Measurements from ENCODE around the gene PAQR7. TPM values are rescaled to one million over a fixed set of nuclear protein-coding genes. Genes with fewer than 3 reads are reported as not detected.

The PAQR7 gene
- total RNA-seq, 2 donors from 2014 or later, result 3.0 to 4.4 TPM

DNA sequence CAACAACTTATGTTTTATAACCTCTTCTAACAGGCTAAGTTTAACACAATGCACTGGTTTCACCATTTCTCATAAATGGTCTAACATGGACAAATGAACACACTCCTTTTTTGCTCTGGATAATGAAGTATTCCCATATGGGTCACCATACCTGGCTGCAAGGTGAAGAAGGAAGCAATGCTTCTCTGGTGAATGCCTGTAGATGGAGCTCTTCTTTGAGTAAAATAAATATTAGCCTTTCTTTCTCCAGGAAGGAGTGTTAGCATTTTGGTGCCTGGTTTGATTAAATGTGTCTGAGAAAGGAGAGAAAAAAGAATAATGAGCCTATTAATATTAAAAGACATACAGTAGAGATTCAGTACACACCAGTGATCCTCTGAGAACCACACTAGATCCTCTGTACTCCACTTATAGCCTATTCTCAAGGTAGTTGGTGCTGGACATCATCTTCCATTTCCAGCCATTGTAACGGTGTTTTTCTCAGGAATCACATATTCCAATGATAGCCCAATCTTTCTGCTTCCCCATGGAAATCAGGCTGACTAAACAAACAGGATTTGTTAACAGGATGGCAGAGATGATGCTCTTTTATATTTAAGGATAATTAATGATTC, 38.1 kb downstream of the PAQR7 start:
- Histone ChIP-seq H3K27ac (peak overlapping the region in 3 of 4 donors; percentile 13 to 52 (median 26)), H3K27me3 (no peaks in the 10 kb centered on the region), H3K4me3 (no peak overlapping the region), H3K36me3 (replicated peaks in 1 of 2; ENCODE audit: insufficient read depth in 1 of 2, low read depth in 2 of 2) (no peaks in the 10 kb centered on the region), H3K4me1 (peaks cover 14% of the 10 kb centered on the region), H3K9me3 (no peaks in the 10 kb centered on the region)
- peak in 1 of 4 donors; percentile 59 for DNase-seq
- intact Hi-C loops (cut with DNase I), result loop anchor here (10.0 kb wide), 1 partner anchor 167 kb away; no protein-coding TSS in a partner anchor
- WGBS, 2 donors, result 48 to 85% methylated on average over 1 of the region's 1 CpG
- peak; percentile 93 for ATAC-seq
- TF ChIP-seq, protein P1, sequence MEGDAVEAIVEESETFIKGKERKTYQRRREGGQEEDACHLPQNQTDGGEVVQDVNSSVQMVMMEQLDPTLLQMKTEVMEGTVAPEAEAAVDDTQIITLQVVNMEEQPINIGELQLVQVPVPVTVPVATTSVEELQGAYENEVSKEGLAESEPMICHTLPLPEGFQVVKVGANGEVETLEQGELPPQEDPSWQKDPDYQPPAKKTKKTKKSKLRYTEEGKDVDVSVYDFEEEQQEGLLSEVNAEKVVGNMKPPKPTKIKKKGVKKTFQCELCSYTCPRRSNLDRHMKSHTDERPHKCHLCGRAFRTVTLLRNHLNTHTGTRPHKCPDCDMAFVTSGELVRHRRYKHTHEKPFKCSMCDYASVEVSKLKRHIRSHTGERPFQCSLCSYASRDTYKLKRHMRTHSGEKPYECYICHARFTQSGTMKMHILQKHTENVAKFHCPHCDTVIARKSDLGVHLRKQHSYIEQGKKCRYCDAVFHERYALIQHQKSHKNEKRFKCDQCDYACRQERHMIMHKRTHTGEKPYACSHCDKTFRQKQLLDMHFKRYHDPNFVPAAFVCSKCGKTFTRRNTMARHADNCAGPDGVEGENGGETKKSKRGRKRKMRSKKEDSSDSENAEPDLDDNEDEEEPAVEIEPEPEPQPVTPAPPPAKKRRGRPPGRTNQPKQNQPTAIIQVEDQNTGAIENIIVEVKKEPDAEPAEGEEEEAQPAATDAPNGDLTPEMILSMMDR (IDR thresholded peaks at IDR 0.05), result peak; percentile 38 to 81 (median 73)
- no peak for TF ChIP-seq POLR2A (IDR thresholded peaks at IDR 0.05)

DNA sequence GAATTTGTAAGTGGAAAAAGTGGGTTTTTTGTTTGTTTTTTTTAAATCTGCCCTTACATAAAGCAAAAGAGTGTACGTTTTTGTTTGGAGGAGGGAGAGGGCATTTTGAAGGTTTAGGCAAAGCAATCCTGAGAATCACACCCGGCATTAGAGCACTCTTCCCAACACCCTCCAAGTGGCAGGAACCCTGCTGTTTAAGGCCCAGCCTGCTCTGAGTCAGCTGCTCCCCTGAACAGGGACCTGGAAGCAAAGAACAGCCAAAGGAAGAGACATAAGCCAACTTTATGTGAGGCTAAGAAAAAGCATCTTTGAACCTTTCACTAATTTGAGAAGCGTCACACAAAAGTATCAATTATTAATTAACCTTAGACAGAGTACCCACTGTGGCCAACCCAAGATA, 38.8 kb downstream of the PAQR7 start:
- intact Hi-C loops (cut with DNase I), result loop anchor here (10.0 kb wide), 1 partner anchor 168 kb away; no protein-coding TSS in a partner anchor
- Histone ChIP-seq H3K27me3 (no peaks in the 10 kb centered on the region), H3K4me1 (peaks cover 20% of the 10 kb centered on the region), H3K36me3 (replicated peaks in 1 of 2; ENCODE audit: insufficient read depth in 1 of 2, low read depth in 2 of 2) (no peaks in the 10 kb centered on the region), H3K9me3 (no peaks in the 10 kb centered on the region), H3K27ac (peak overlapping the region in 2 of 4 donors; percentile 13 to 52), H3K4me3 (no peak overlapping the region)
- ATAC-seq, result no peak
- 64 to 72% methylated on average over 3 of the region's 3 CpGs for WGBS, 2 donors
- DNase-seq, result no peak
- TF ChIP-seq, protein P1 (IDR thresholded peaks at IDR 0.05), result no peak
- no peak for TF ChIP-seq POLR2A (IDR thresholded peaks at IDR 0.05)

DNA sequence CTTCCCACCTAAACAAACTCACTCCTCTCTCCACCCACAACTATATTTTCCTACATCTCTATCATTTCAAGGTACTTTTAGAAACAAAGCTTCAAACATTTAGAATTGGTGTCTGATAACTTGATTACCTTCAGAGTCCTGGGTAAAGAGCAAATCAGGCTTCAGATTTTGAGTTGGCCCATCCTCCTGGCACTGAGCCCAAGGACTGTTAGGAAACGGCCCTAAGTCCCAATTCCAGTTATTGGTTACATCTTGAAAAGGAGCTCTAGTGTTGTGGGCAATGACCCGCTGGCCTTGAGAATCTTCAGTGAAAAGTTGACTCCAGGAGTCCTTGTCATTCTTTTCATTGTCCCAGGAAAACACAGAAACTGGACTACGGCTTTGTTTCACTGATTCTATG, 40.6 kb downstream of the PAQR7 start:
- TF ChIP-seq POLR2A (IDR thresholded peaks at IDR 0.05), result no peak
- TF ChIP-seq, protein P1 (IDR thresholded peaks at IDR 0.05), result no peak
- no peaks in the 10 kb centered on the region for H3K36me3 ChIP-seq (replicated peaks in 1 of 2; ENCODE audit: insufficient read depth in 1 of 2, low read depth in 2 of 2)
- ATAC-seq (no peak), DNase-seq (no peak)
- H3K27me3 ChIP-seq, result no peaks in the 10 kb centered on the region
- 60 to 63% methylated on average over 3 of the region's 3 CpGs for WGBS, 2 donors
- intact Hi-C loops (cut with DNase I), result loop anchor here (10.0 kb wide), 1 partner anchor 170 kb away; no protein-coding TSS in a partner anchor
- no peaks in the 10 kb centered on the region for H3K9me3 ChIP-seq
- H3K27ac ChIP-seq, result no peak overlapping the region
- peaks cover 27% of the 10 kb centered on the region for H3K4me1 ChIP-seq
- H3K4me3 ChIP-seq, result no peak overlapping the region

DNA sequence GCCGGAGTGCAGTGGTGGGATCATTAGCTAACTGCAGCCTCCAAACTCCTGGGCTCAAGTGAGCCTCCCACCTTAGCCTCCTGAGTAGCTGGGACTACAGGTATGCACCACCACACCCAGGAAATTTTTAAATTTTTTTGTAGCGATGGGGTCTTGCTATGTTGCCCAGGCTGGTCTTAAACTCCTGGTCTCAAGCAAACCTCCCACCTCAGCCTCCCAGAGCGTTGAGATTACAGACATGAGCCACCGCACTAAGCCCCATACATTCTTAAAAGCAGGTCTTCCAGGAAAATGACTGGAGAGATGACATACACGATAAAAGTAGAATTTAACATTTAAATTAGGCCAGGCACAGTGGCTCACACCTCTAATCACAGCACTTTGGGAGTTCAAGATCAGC, 42.4 kb downstream of the PAQR7 start:
- TF ChIP-seq POLR2A (IDR thresholded peaks at IDR 0.05), result no peak
- TF ChIP-seq, protein P1 (IDR thresholded peaks at IDR 0.05), result no peak
- Histone ChIP-seq H3K27ac (no peak overlapping the region), H3K36me3 (replicated peaks in 1 of 2; ENCODE audit: insufficient read depth in 1 of 2, low read depth in 2 of 2) (no peaks in the 10 kb centered on the region), H3K4me1 (peaks cover 37% of the 10 kb centered on the region), H3K9me3 (no peaks in the 10 kb centered on the region), H3K4me3 (no peak overlapping the region), H3K27me3 (no peaks in the 10 kb centered on the region)
- DNase-seq (no peak), ATAC-seq (no peak)
- 90 to 97% methylated on average over 5 of the region's 5 CpGs for WGBS, 2 donors
- intact Hi-C loops (cut with DNase I), result loop anchor here (10.0 kb wide), 1 partner anchor 172 kb away; no protein-coding TSS in a partner anchor
